ENCODE measurements around the gene C20orf96.
"Not testable (repeated sequence)": the region's sequence is repeated elsewhere in the genome, so short reads cannot be mapped to it uniquely, and the experiment has no call there.

The C20orf96 gene

GRCh38 chr20:226958-227357 lies 63.6 kb downstream of the C20orf96 start, which contains the start of gene DEFB129:
Gene DEFB129, plus strand, starts transcription at chr20:227258. Its CDS starts 31 bp downstream, at chr20:227289.
- no peak for DNase-seq

GRCh38 chr20:225879-226278 lies 64.7 kb downstream of the C20orf96 start:
- DNase-seq: not testable (repeated sequence)

GRCh38 chr20:221258-221830 lies 69.2 kb downstream of the C20orf96 start:
- no peak for DNase-seq
